HG02938 (cell line): ENCODE measurements around the gene IQCH.

Experiments
- ATAC-seq: cut with Tn5 transposase; IDR thresholded peaks from one replicate; pipeline ENCODE4 v1.9.1; 2021; ENCODE audit warnings: mild to moderate bottlenecking, moderate library complexity; ENCODE audit not compliant: unreplicated experiment

The IQCH gene

GRCh38 chr15:67521783-67522568, 267.4 kb downstream of the IQCH start:
- peak; percentile 6 for ATAC-seq

- no peak for ATAC-seq
These were observed 268.7 kb downstream of the IQCH start for GRCh38 chr15:67523330-67523729.

GRCh38 chr15:67524235-67524634, 269.6 kb downstream of the IQCH start:
- ATAC-seq = no peak

- no peak for ATAC-seq
These were observed 273.9 kb downstream of the IQCH start for GRCh38 chr15:67528513-67528912.

- no peak for ATAC-seq
These were observed 276.9 kb downstream of the IQCH start for GRCh38 chr15:67531379-67531914.

- no peak for ATAC-seq
These were observed 279.3 kb downstream of the IQCH start for GRCh38 chr15:67533873-67534272.

- no peak for ATAC-seq
These were observed 279.8 kb downstream of the IQCH start for GRCh38 chr15:67534360-67534759.

GRCh38 chr15:67537771-67538170, 283.2 kb downstream of the IQCH start:
- no peak for ATAC-seq

GRCh38 chr15:67542420-67543347, 288.1 kb downstream of the IQCH start, which contains the start of gene MAP2K5:
Gene MAP2K5, plus strand, starts transcription at chr15:67542703. Its CDS starts 633 bp downstream, at chr15:67543336.
- ATAC-seq = no peak

- ATAC-seq = no peak
These were observed 288.7 kb downstream of the IQCH start for GRCh38 chr15:67543348-67543718.

- ATAC-seq = no peak
These were observed 289.9 kb downstream of the IQCH start for GRCh38 chr15:67544475-67544874.

GRCh38 chr15:67545864-67546263, 291.3 kb downstream of the IQCH start:
- no peak for ATAC-seq

GRCh38 chr15:67547064-67547463, 292.5 kb downstream of the IQCH start:
- ATAC-seq = no peak

- ATAC-seq = no peak
These were observed 293.2 kb downstream of the IQCH start for GRCh38 chr15:67547836-67548235.

- ATAC-seq = no peak
These were observed 293.8 kb downstream of the IQCH start for GRCh38 chr15:67548236-67548852.

- no peak for ATAC-seq
These were observed 294.5 kb downstream of the IQCH start for GRCh38 chr15:67548862-67549651.

GRCh38 chr15:67549736-67550135, 295.1 kb downstream of the IQCH start:
- ATAC-seq = no peak

- no peak for ATAC-seq
These were observed 295.9 kb downstream of the IQCH start for GRCh38 chr15:67550522-67550921.

GRCh38 chr15:67551207-67551743, 296.7 kb downstream of the IQCH start:
- ATAC-seq = no peak
